AG04449 (cell line): ENCODE measurements around the gene TCF7L2.

Source experiments
- CTCF ChIA-PET: fragments of 350-600 bp; formaldehyde crosslinking; extraction: SDS; loops from one replicate; lab custom pipeline; 2021; ENCODE audit warnings: antibody characterized with exemption; lab: Yijun Ruan, JAX
- POLR2A ChIA-PET: fragments of 400-600, 350-600 bp; formaldehyde crosslinking; extraction: SDS; loops from one replicate; lab custom pipeline; 2020; ENCODE audit warnings: antibody characterized with exemption, inconsistent platforms; lab: Yijun Ruan, JAX
- DNase-seq: peaks from one replicate; pipeline ENCODE4 v3.0.0-alpha.2; 2010; ENCODE audit warnings: low read depth, low spot score
- H3K4me3 ChIP-seq: 2 replicates; pipeline ENCODE4 v1.5.1; 2011; ENCODE audit warnings: low read depth, mild to moderate bottlenecking, control low read depth, low read length
- CTCF ChIP-seq: IDR thresholded peaks from one replicate; pipeline ENCODE4 v1.5.1; 2011; ENCODE audit warnings: mild to moderate bottlenecking, moderate library complexity, low read length, control low read depth, inconsistent platforms; ENCODE audit not compliant: insufficient read depth; ENCODE audit errors: missing control alignments

TCF7L2 gene

GRCh38 chr10:113011592-113012374 lies 61.7 kb downstream of the TCF7L2 start:
- ChIA-PET POLR2A (no interaction called here), CTCF (no interaction called here)
- no peak for DNase-seq
- H3K4me3 ChIP-seq, result no peak overlapping the region
- no peak for TF ChIP-seq CTCF

GRCh38 chr10:113015201-113015600 lies 65.2 kb downstream of the TCF7L2 start:
- no peak overlapping the region for H3K4me3 ChIP-seq
- ChIA-PET CTCF (no interaction called here), POLR2A (no interaction called here)
- TF ChIP-seq CTCF, result no peak
- no peak for DNase-seq

- ChIA-PET POLR2A (no interaction called here), CTCF (no interaction called here)
- no peak overlapping the region for H3K4me3 ChIP-seq
- TF ChIP-seq CTCF, result no peak
- no peak for DNase-seq
These were observed 67.3 kb downstream of the TCF7L2 start for GRCh38 chr10:113017376-113017775.

GRCh38 chr10:113018034-113018433 lies 68.0 kb downstream of the TCF7L2 start:
- no peak overlapping the region for H3K4me3 ChIP-seq
- no peak for TF ChIP-seq CTCF
- CTCF ChIA-PET, result no interaction called here
- POLR2A ChIA-PET, result no interaction called here
- no peak for DNase-seq

- TF ChIP-seq CTCF, result no peak
- ChIA-PET CTCF (no interaction called here), POLR2A (no interaction called here)
- DNase-seq, result no peak
- H3K4me3 ChIP-seq, result no peak overlapping the region
These were observed 69.0 kb downstream of the TCF7L2 start for GRCh38 chr10:113019096-113019495.

- no peak for DNase-seq
These were observed 69.8 kb downstream of the TCF7L2 start for GRCh38 chr10:113019692-113020474.

More at GRCh38 chr10:113019692-113020474, 69.8 kb downstream of the TCF7L2 start:
- no peak for TF ChIP-seq CTCF
- no peak overlapping the region for H3K4me3 ChIP-seq
- CTCF ChIA-PET, result interaction anchor here (1.3 kb wide), 1 partner anchor 11 kb away, joined by 4 read pairs; no protein-coding TSS in a partner anchor
- POLR2A ChIA-PET, result interaction anchor here (0.6 kb wide), 1 partner anchor 40 kb away, joined by 3 read pairs; no protein-coding TSS in a partner anchor
